ENCODE measurements around the gene CAPN13. TPM values are rescaled to one million over a fixed set of nuclear protein-coding genes. Genes with fewer than 3 reads are reported as not detected.

The CAPN13 gene
- total RNA-seq, 1 experiment from 2014 or later: 5.7 TPM

GRCh38 chr2:30768708-30769480, 38.4 kb downstream of the CAPN13 start:
- H3K27me3 Mint-ChIP-seq (ENCODE audit: low read depth): peaks cover 2% of the 10 kb centered on the region; the same call in 1 of the 2 replicates
- no peak overlapping the region for H2BK12ac ChIP-seq (ENCODE audit: insufficient read length, low read depth, low read length)
- H3K4ac ChIP-seq (ENCODE audit: low read depth, low read length): no peak overlapping the region
- no peaks in the 10 kb centered on the region for H3K9me3 ChIP-seq (ENCODE audit: control insufficient read depth, low read depth, low read length)
- no peak overlapping the region for H3K14ac ChIP-seq (ENCODE audit: insufficient read depth, low read length)
- H2BK120ac ChIP-seq (ENCODE audit: low read depth, low read length, poor library complexity, severe bottlenecking): no peak overlapping the region
- H4K91ac ChIP-seq (ENCODE audit: insufficient read length, low read depth, low read length): no peak overlapping the region
- H2BK15ac ChIP-seq (ENCODE audit: low read depth, low read length): no peak overlapping the region
- no peaks in the 10 kb centered on the region for H3K27me3 ChIP-seq (ENCODE audit: insufficient read depth, low read length)
- no peak for TF ChIP-seq CTCF (conservative IDR thresholded peaks at IDR 0.05)
- no peak overlapping the region for H3T11ph ChIP-seq (ENCODE audit: low read length)
- no peaks in the 10 kb centered on the region for H4K20me1 ChIP-seq (ENCODE audit: control insufficient read depth, insufficient read depth, insufficient read length)
- H2AK5ac ChIP-seq (ENCODE audit: insufficient read length, low read length): no peak overlapping the region
- no peak overlapping the region for H3K27ac ChIP-seq (ENCODE audit: insufficient read length, low read depth, low read length)
- H3K9me3 Mint-ChIP-seq: no peaks in the 10 kb centered on the region; a peak in 1 of 5 replicates
- no CpG with 5 or more reads among the region's 9 CpGs for WGBS (ENCODE audit: extremely low coverage, insufficient read length, low lambda C conversion rate)
- no peak overlapping the region for H3K27ac Mint-ChIP-seq
- H3K23ac ChIP-seq (ENCODE audit: insufficient read length, low read depth, low read length): no peak overlapping the region
- H3K4me3 Mint-ChIP-seq: no peak overlapping the region
- H3K9ac ChIP-seq (ENCODE audit: extremely low read depth, insufficient read length, low read length): no peak overlapping the region
- no peak overlapping the region for H2AFZ ChIP-seq (ENCODE audit: low read length)
- no peaks in the 10 kb centered on the region for H3K79me2 ChIP-seq (ENCODE audit: insufficient read depth, low read length)
- no peak overlapping the region for H4K5ac ChIP-seq (ENCODE audit: insufficient read length, low read depth, low read length)
- no peaks in the 10 kb centered on the region for H3K36me3 Mint-ChIP-seq (ENCODE audit: insufficient read depth in 1 of 3, low read depth in 3 of 3)
- H4K8ac ChIP-seq (replicated peaks; ENCODE audit: insufficient read length, low read depth, low read length): no peak overlapping the region
- H3K4me1 Mint-ChIP-seq: peaks cover 3 to 19% of the 10 kb centered on the region in 2 experiments
- H3K4me1 ChIP-seq (ENCODE audit: insufficient read depth, low read length): no peaks in the 10 kb centered on the region
- no peak for DNase-seq
- no peaks in the 10 kb centered on the region for H3K23me2 ChIP-seq (ENCODE audit: insufficient read length, low read depth, low read length, poor library complexity, severe bottlenecking)
- no peak overlapping the region for H3K4me2 ChIP-seq (ENCODE audit: insufficient read depth, insufficient read length, low read length)
- H3K18ac ChIP-seq (ENCODE audit: insufficient read length, low read depth, low read length): no peak overlapping the region
- H3K56ac ChIP-seq (ENCODE audit: insufficient read length, low read depth, low read length): no peak overlapping the region
- no peak overlapping the region for H2BK5ac ChIP-seq (ENCODE audit: insufficient read length, low read length)
- H3K79me1 ChIP-seq (ENCODE audit: insufficient read depth, low read depth, low read length, poor library complexity, severe bottlenecking): no peaks in the 10 kb centered on the region
- no peak overlapping the region for H2BK20ac ChIP-seq (ENCODE audit: low read depth, low read length, poor library complexity, severe bottlenecking)
